HG03378 (cell line): ENCODE measurements around the gene ZNF479.
"Not testable (repeated sequence)": the region's sequence is repeated elsewhere in the genome, so short reads cannot be mapped to it uniquely, and the experiment has no call there.

Source experiments
- ATAC-seq: cut with Tn5 transposase; IDR thresholded peaks from one replicate; pipeline ENCODE4 v1.9.1; 2021; ENCODE audit warnings: mild to moderate bottlenecking, moderate library complexity; ENCODE audit not compliant: unreplicated experiment

Gene ZNF479

DNA sequence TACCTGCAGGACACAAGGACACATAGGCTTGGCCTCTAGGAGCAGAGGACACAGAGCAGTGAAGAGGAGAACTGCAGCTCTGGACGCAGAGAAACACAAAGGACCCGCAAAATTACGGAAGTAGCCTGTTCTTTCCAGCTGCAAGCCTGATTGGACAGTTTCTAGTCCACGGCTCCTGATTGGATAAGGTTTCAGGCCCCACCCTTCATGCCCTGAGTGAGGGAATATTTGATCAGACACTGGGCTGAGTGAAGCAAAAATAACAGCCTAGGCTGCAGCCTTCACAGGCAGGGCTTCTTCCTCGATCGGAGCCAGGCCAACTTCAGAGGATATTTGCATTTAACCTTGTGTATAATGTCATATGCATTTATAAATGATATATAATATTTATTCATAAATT is at the start of gene ZNF479:
TSS of gene ZNF479 (minus strand) at position 101 of the 400 bp plus-strand sequence. CDS start 112 bp downstream, outside the sequence.
- ATAC-seq: not testable (repeated sequence)

DNA sequence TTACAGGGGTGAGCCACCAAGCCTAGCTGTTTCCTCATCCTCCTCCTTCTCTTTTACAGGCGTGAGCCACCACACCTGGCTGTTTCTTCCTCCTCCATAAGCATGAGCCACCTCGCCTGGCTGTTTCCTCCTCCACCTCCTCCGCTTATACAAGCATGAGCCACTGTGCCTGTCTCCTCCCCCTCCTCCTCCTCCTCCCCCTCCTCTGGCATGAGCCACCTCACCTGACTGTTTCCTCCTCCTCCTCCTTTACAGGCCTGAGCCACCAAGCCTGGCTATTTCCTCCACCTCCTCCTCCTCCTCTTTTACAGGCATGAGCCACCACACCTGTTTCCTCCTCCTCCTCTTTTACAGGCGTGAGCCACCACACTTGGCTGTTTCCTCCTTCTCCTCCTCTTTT is 49.8 kb upstream of the ZNF479 start:
- no peak for ATAC-seq

DNA sequence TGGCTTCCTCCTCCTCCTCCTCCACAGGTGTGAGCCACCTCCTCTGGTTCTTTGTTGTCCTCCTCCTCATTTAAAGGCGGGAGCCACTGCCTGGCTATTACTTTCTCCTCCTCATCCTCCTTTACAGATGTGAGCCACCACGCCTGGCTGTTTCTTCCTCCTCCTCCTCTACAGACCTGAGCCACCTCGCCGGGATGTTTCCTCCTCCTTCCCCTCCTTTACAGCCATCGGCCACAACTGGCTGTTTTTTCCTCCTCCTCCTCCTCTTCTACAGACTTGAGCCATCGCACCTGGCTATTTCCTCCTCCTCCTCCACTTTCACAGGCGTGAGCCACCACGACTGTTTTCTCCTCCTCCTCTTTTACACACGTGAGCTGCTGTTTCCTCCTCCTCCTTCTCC is 49.0 kb upstream of the ZNF479 start:
- ATAC-seq: no peak

DNA sequence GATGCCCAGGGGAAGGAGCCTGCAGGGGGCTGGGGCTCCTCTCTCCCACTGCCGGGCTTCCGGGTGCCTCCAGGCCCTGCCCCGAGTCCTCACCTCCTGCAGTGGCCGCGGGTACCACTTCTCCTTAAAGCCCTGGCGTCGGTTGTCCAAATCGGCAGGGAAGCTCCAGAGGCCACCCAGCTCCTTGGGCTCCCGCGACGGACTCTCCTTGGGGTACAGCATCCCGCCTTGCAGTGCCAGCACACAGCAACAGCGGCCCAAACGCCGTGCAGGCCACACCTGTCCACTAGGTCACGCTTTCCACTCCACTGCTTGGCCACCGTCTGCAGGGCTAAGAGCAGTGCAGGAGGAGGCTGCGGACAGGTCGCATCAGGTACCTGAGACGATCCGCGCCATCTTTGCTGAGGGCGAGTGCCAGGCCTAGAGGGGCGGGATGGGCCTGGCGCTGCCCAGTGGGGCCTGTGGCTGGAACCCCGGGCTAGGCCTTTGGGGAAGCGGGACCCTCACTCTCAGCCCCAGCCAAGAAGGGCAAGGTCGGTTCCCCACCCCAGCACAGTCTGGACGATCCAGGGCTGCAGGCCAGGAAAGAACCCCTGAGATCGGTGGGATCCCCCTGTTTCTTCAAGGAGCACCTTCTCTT is 47.7 kb upstream of the ZNF479 start:
- ATAC-seq: no peak

DNA sequence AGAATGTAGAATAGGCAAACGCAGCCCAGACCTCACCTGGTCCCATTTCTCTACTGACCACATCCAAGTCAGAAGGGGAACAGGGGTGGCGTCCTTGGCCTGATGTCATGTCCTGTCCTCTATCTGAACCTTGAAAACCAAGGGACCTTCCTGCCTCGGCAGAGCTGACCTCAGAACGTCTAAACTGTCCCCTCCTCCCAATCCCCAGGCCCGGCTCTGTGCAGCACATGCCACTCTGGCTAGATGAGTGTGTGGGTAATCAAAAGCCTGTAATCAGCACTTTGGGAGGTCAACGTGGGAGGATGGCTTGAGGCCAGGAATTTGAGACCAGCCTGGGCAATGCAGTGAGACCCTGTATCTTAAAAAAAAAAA is 46.5 kb upstream of the ZNF479 start:
- no peak for ATAC-seq

DNA sequence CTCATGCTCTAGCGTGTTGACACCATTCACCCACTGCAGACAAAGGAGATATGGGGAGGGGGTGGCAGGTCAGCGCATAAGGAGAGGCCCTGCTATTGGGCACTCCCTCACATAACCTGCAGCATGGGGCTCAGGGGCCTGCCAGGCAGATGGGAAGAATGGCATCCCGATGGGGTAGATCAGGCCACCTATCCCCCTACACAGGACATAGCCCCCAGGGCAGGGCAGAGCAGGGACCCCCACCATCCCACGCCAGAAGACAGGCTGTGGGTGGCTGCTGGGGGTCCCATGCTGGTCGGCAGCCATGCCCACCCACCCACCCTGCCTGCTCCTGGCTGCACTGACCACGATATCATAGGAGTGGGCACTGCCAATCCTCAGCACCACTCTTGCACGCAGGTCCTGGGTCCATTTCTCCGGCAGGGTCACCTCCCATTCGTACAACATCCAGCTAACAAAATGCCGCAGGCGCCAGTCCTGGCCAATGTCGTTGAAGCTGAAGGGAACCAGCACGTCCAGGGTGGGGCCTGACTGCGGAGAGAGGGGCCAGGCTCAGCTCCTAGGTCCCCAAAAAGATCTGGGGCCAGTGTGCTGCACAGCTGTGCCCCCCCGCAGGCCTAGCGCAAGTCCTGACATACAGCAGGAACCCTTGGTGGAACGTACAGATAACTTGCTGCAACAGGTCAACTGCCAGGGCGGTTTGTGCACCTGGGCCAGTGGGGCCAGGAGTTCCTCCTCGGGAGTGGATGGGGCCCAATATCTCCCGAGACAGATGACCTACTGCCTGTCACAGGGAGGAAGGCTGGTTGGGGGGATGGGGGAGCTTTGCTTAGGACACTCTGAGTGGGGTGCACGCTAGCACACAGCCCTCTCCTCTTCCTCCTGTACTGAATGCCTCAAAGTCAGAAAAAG is 45.9 kb upstream of the ZNF479 start:
- no peak for ATAC-seq

DNA sequence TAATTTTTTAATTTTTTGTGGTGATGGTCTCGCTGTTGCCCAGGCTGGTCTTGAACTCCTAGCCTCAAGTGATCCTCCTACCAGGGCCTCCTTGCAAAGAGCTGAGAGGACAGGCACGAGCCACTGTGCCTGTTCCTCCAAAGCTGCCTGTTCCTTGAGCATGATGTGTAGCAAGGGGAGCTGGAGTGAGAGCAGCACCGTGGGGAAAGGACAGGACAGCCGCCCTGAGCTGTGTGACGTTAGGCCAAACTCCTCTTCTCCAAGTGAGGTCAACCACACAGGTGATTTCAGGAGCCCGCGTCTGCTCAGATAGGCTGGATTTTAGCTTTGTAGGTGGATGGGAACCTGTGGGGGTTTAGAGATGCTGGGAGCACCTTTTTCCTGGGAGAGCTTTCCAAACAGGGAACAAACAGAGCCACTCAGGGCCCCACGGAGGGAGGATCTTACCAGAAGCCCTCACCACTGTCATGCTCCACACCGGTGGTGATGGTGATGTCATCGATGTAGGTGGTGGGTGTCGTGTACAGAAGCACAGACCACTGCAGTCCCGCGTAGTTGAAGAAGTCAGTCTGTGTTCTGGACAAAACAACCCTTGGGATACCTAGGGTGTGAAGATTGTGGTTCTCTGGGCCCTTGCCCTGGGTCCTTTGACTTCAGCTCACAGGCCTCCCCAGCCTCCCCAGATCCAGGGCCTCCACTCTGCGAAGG is 44.8 kb upstream of the ZNF479 start:
- ATAC-seq: no peak

DNA sequence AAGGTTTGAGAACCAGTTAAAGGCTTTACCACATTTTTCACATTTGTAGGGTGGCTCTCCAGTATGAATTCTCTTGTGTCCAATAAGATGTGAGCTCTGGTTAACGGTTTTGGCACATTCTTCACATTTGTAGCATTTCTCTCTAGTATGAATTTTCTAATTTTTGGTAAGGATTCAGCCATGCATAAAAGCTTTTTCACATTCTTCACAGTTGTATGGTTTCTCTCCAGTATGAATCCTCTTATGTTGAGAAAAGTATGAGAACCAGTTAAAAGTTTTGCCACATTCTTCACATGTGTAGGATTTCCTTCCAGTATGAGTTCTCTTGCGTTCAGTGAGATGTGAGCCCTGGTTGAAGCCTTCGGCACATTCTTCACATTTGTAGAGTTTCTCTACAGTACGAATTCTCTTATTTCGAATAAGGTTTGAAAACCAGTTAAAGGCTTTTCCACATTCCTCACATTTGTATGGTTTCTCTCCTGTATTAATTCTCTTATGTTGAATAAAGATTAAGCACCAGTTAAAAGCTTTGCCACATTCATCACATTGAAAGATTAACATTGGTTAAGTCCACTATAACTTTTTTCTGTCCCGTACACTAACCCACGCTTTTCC is 33.2 kb upstream of the ZNF479 start:
- ATAC-seq: no peak

DNA sequence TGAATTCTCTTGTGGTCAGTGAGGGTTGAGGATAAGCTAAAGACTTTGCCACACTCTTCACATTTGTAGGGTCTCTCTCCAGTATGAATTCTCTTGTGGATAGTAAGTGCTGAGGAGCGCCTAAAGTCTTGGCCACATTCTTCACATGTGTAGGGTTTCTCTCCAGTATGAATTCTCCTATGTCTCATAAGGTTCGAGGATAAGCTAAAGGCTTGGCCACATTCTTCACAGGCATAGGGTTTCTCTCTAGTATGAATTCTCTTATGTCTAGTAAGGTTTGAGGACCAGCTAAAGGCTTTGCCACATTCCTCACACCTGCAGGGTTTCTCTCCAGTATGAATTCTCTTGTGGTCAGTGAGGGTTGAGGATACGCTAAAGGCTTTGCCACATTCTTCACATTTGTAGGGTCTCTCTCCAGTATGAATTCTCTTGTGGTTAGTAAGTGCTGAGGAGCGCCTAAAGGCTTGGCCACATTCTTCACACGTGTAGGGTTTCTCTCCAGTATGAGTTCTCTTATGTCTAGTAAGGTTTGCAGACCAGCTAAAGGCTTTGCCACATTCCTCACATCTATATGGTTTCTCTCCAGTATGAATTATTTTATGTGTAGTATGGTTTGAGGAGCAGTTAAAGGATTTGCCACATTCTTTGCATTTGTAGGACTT is 12.0 kb downstream of the ZNF479 start:
- ATAC-seq: not testable (repeated sequence)
